H1 (cell line): ENCODE results near the gene HLA-C. TPM values are rescaled to one million over a fixed set of nuclear protein-coding genes. Genes with fewer than 3 reads are reported as not detected.
A peak's percentile ranks its signal among the peaks of the same experiment; 100 is the strongest.

ENCODE experiments used
- CTCF ChIA-PET: fragments of 300-600 bp; sonication (Branson Sonifier 250); formaldehyde crosslinking; loops from one replicate; lab custom pipeline; 2021; ENCODE audit not compliant: partially characterized antibody; lab: Charles Lee
- POLR2A ChIA-PET: fragments of 300-600 bp; sonication (Branson Sonifier 250); formaldehyde crosslinking; loops from one replicate; lab custom pipeline; 2021; ENCODE audit warnings: inconsistent platforms; ENCODE audit not compliant: partially characterized antibody; lab: Charles Lee
- DNase-seq, 2 experiments: peaks; one replicate each; pipeline versions ENCODE4 v3.0.0 to v3.0.0-alpha.2; 2010 to 2022; ENCODE audit warnings: low spot score in 2 of 2, low read depth in 1 of 2, mixed read lengths in 1 of 2
- FAIRE-seq: peaks from 2 replicates; lab custom pipeline; 2011; peaks lifted over from hg19 to GRCh38; lab: Jason Lieb, UNC
- H2AFZ ChIP-seq: 2 replicates; pipeline ENCODE4 v1.8.1; 2012; ENCODE audit warnings: low read length, inconsistent platforms
- H2AK5ac ChIP-seq: 2 replicates; pipeline ENCODE4 v1.6.1; 2013; ENCODE audit warnings: low read depth, low read length
- H2BK120ac ChIP-seq: replicated peaks from 2 replicates; pipeline ENCODE3; 2013; ENCODE audit warnings: low read depth, low read length, inconsistent platforms
- H2BK12ac ChIP-seq: 2 replicates; pipeline ENCODE4 v1.6.1; 2013; ENCODE audit warnings: low read depth, low read length
- H2BK15ac ChIP-seq: 2 replicates; pipeline ENCODE4 v1.6.1; 2013; ENCODE audit warnings: low read length
- H2BK20ac ChIP-seq: 2 replicates; pipeline ENCODE4 v1.6.1; 2013; ENCODE audit warnings: low read length
- H2BK5ac ChIP-seq: 2 replicates; pipeline ENCODE4 v1.6.1; 2013; ENCODE audit warnings: low read depth, low read length
- H3K14ac ChIP-seq: 2 replicates; pipeline ENCODE4 v1.6.1; 2013; ENCODE audit warnings: inconsistent platforms; ENCODE audit not compliant: insufficient read length
- H3K18ac ChIP-seq: 2 replicates; pipeline ENCODE4 v1.6.1; 2013; ENCODE audit warnings: low read length; ENCODE audit errors: extremely low read depth
- H3K23ac ChIP-seq: 2 replicates; pipeline ENCODE4 v1.6.1; 2013; ENCODE audit warnings: inconsistent platforms; ENCODE audit not compliant: insufficient read length
- H3K23me2 ChIP-seq: 2 replicates; pipeline ENCODE4 v1.6.1; 2013; ENCODE audit warnings: low read depth, low read length
- H3K27ac ChIP-seq: 2 replicates; pipeline ENCODE4 v1.6.1; 2011; ENCODE audit warnings: low read depth, low read length, inconsistent platforms
- H3K27me3 ChIP-seq, 4 experiments: replicated peaks in 1 of 4; 1 replicate in 1 of 4; 2 replicates in 3 of 4; pipeline versions ENCODE4 v1.6.1 to v1.8.1; 2011 to 2013; ENCODE audit warnings: low read length in 3 of 4, mild to moderate bottlenecking in 3 of 4, inconsistent platforms in 2 of 4, mixed read lengths in 2 of 4, moderate library complexity in 1 of 4; ENCODE audit not compliant: control insufficient read depth in 3 of 4, insufficient read depth in 3 of 4; ENCODE audit errors: extremely low read depth in 1 of 4
- H3K36me3 ChIP-seq, 4 experiments: 2 replicates each; pipeline versions ENCODE4 v1.6.1 to v1.8.1; 2011 to 2013; ENCODE audit warnings: mild to moderate bottlenecking in 4 of 4, low read length in 3 of 4, moderate library complexity in 2 of 4, control low read depth in 1 of 4, inconsistent platforms in 1 of 4; ENCODE audit not compliant: insufficient read depth in 4 of 4, control insufficient read depth in 2 of 4
- H3K4ac ChIP-seq: replicated peaks from 2 replicates; pipeline ENCODE3; 2013; ENCODE audit warnings: low read length, low read depth, mixed read lengths, inconsistent platforms; ENCODE audit not compliant: insufficient read length
- H3K4me1 ChIP-seq, 4 experiments: replicated peaks in 1 of 4; 1 replicate in 1 of 4; 2 replicates in 3 of 4; pipeline versions ENCODE4 v1.6.1 to v1.8.1; 2011 to 2013; ENCODE audit warnings: low read length in 3 of 4, inconsistent platforms in 2 of 4, mixed read lengths in 1 of 4; ENCODE audit not compliant: insufficient read depth in 4 of 4, control insufficient read depth in 3 of 4
- H3K4me2 ChIP-seq, 2 experiments: 2 replicates each; pipeline versions ENCODE4 v1.6.1 to v1.8.1; 2011 to 2013; ENCODE audit warnings: low read depth in 2 of 2, low read length in 2 of 2, control low read depth in 1 of 2, inconsistent platforms in 1 of 2, mild to moderate bottlenecking in 1 of 2; ENCODE audit not compliant: insufficient read depth in 1 of 2
- H3K4me3 ChIP-seq, 4 experiments: fragments of 200-600, 300-600 bp in 1 of 4; sonication (generic), shearing (Covaris generic), sonication (Bioruptor Twin) in 1 of 4; 2 replicates each; pipeline versions ENCODE4 v1.5.1 to v1.8.1; 2011 to 2016; ENCODE audit warnings: low read length in 4 of 4, low read depth in 3 of 4, control low read depth in 2 of 4, inconsistent platforms in 2 of 4, mild to moderate bottlenecking in 2 of 4, mixed read lengths in 1 of 4, moderate library complexity in 1 of 4; ENCODE audit not compliant: insufficient read depth in 2 of 4; ENCODE audit errors: extremely low read depth in 1 of 4
- H3K56ac ChIP-seq: replicated peaks from 2 replicates; pipeline ENCODE3; 2013; ENCODE audit warnings: low read depth, mild to moderate bottlenecking, mixed read lengths, low read length, inconsistent platforms; ENCODE audit not compliant: insufficient read length
- H3K79me1 ChIP-seq: 2 replicates; pipeline ENCODE4 v1.6.1; 2013; ENCODE audit warnings: low read depth, low read length, control low read depth
- H3K79me2 ChIP-seq, 2 experiments: 2 replicates each; pipeline versions ENCODE4 v1.6.1 to v1.8.1; 2012 to 2013; ENCODE audit warnings: low read length in 2 of 2, mild to moderate bottlenecking in 2 of 2, inconsistent platforms in 1 of 2; ENCODE audit not compliant: insufficient read depth in 2 of 2, control insufficient read depth in 1 of 2
- H3K9ac ChIP-seq, 4 experiments: replicated peaks in 1 of 4; 1 replicate in 1 of 4; 2 replicates in 3 of 4; pipeline versions ENCODE4 v1.6.1 to v1.8.1; 2011 to 2013; ENCODE audit warnings: low read depth in 3 of 4, low read length in 3 of 4, control low read depth in 2 of 4, mild to moderate bottlenecking in 2 of 4, moderate library complexity in 2 of 4, inconsistent platforms in 1 of 4; ENCODE audit errors: extremely low read depth in 1 of 4
- H3K9me3 ChIP-seq, 2 experiments: 2 replicates each; pipeline versions ENCODE4 v1.6.1 to v1.8.1; 2012 to 2013; ENCODE audit warnings: mild to moderate bottlenecking in 2 of 2, moderate library complexity in 2 of 2, control low read depth in 1 of 2, inconsistent platforms in 1 of 2, low read depth in 1 of 2, low read length in 1 of 2, mixed read lengths in 1 of 2; ENCODE audit not compliant: insufficient read depth in 2 of 2
- H4K20me1 ChIP-seq, 2 experiments: replicated peaks in 1 of 2; 2 replicates each; pipeline versions ENCODE3 to v1.8.1; 2011 to 2013; ENCODE audit warnings: inconsistent platforms in 2 of 2, low read length in 2 of 2, mild to moderate bottlenecking in 1 of 2; ENCODE audit not compliant: insufficient read depth in 2 of 2, control insufficient read depth in 1 of 2
- H4K5ac ChIP-seq: 2 replicates; pipeline ENCODE4 v1.6.1; 2013; ENCODE audit warnings: low read length, low read depth, mixed read lengths, inconsistent platforms; ENCODE audit not compliant: insufficient read length
- H4K8ac ChIP-seq: 2 replicates; pipeline ENCODE4 v1.8.0; 2013; ENCODE audit warnings: mild to moderate bottlenecking, moderate library complexity, low read length, inconsistent platforms; ENCODE audit not compliant: insufficient read depth; ENCODE audit errors: extremely low read depth
- H4K91ac ChIP-seq: replicated peaks from 2 replicates; pipeline ENCODE3; 2013; ENCODE audit warnings: low read length, mixed read lengths, inconsistent platforms; ENCODE audit not compliant: insufficient read length
- ASH2L ChIP-seq: fragments of 200-600, 300-600 bp; sonication (generic); IDR thresholded peaks from one replicate; pipeline ENCODE4 v1.7.1; 2017; ENCODE audit warnings: low read length
- CHD2 ChIP-seq: IDR thresholded peaks from 2 replicates; pipeline ENCODE4 v1.6.1; 2012; ENCODE audit warnings: low read length, improper control_type of control experiment
- CTCF ChIP-seq, 3 experiments: IDR thresholded peaks; 1 replicate in 2 of 3; 2 replicates in 1 of 3; pipeline versions ENCODE4 v1.5.1 to v1.6.1; 2011; ENCODE audit warnings: low read length in 3 of 3, mild to moderate bottlenecking in 3 of 3, inconsistent platforms in 2 of 3, low read depth in 1 of 3, moderate library complexity in 1 of 3; ENCODE audit not compliant: insufficient read depth in 1 of 3; ENCODE audit errors: control extremely low read depth in 1 of 3
- EGR1 ChIP-seq: IDR thresholded peaks from 2 replicates; pipeline ENCODE4 v1.6.1; 2011; ENCODE audit warnings: low read depth, low read length, borderline replicate concordance
- HDAC6 ChIP-seq: IDR thresholded peaks from one replicate; pipeline ENCODE4 v1.7.1; 2012; ENCODE audit warnings: low read depth, mild to moderate bottlenecking, inconsistent platforms, low read length, moderate library complexity
- SP1 ChIP-seq: IDR thresholded peaks from 2 replicates; pipeline ENCODE4 v1.6.1; 2011; ENCODE audit warnings: low read depth, low read length
- SUZ12 ChIP-seq: fragments of 200-600 bp; sonication (generic); IDR thresholded peaks from 2 replicates; pipeline ENCODE4 v1.6.1; 2012; ENCODE audit warnings: mild to moderate bottlenecking, inconsistent platforms, low read length, moderate library complexity, mixed read lengths
- WGBS, 2 experiments: shearing (Covaris generic) in 1 of 2; methylation state at CpG; one replicate each; pipeline versions ENCODE4 v1.1.6 to v1.1.7; 2013 to 2015; ENCODE audit warnings: low lambda C conversion rate in 2 of 2, mixed read lengths in 2 of 2, inconsistent platforms in 1 of 2, low coverage in 1 of 2, missing lambda C conversion rate in 1 of 2; ENCODE audit not compliant: insufficient replicate concordance in 2 of 2, insufficient coverage in 1 of 2, insufficient read length in 1 of 2; ENCODE audit errors: extremely low coverage in 1 of 2, missing lambda C conversion rate in 1 of 2; 5-methylcytosine and 5-hydroxymethylcytosine counted together
- polyA plus RNA-seq, 7 experiments: library from polyadenylated mRNA; depleted of rRNA in 3 of 7; stranded (reverse) in 5 of 7; unstranded in 2 of 7; fragments of >200 nt in 5 of 7; fragments of 200-250 nt in 2 of 7; gene quantifications; 1 replicate in 5 of 7; 2 replicates in 1 of 7; 4 replicates in 1 of 7; pipeline versions ENCODE4 v1.2.1 to v1.2.3, GENCODE V29; 2011 to 2013; ENCODE audit warnings: missing spikeins in 2 of 7, mixed read lengths in 2 of 7
- total RNA-seq: library from RNA; stranded (reverse); fragmentation: NEBNext Ultra II Directional; extraction: Animal tissue kit (Norgen Biotek cat#: 25700); gene quantifications from 2 replicates; pipeline ENCODE4 v1.2.1, GENCODE V29; 2021

The HLA-C gene
- total and polyA plus RNA-seq, 2 of the 8 experiments (the other 6 are each of a cell fraction or from before 2014, with no cell fraction given): 245 to 360 TPM

GRCh38 chr6:31308845-31309175, 36.9 kb upstream of the HLA-C start:
- Histone ChIP-seq H3K4me1 (peaks cover 0 to 2% (median 0%) of the 10 kb centered on the region in 4 experiments; a peak in 3 of 7 replicates), H2BK15ac (no peak overlapping the region), H2BK5ac (no peak overlapping the region), H3K79me2 (no peaks in the 10 kb centered on the region), H3K56ac (no peak overlapping the region), H4K8ac (peak overlapping the region; percentile 80; the same call in 1 of the 2 replicates), H3K27me3 (peaks cover 0 to 7% (median 4%) of the 10 kb centered on the region in 4 experiments; a peak in 4 of 7 replicates), H3K9ac (no peak overlapping the region), H4K20me1 (no peaks in the 10 kb centered on the region), H2BK20ac (no peak overlapping the region)
- DNase-seq (peak in 1 of 2 experiments; percentile 55), FAIRE-seq (no peak)
- POLR2A ChIA-PET: interaction anchor here (0.9 to 1.1 kb wide), 4 partner anchors 11 to 169 kb away, joined by 3 to 4 read pairs (median 3); partner anchors contain the start of gene PSORS1C2
- TF ChIP-seq ASH2L: no peak
- TF ChIP-seq HDAC6: no peak
- no peak for TF ChIP-seq SUZ12
- TF ChIP-seq CTCF (IDR thresholded peaks at IDR 0.05; ENCODE audit: control extremely low read depth in 1 of 3, insufficient read depth in 1 of 3, low read depth in 1 of 3, low read length in 3 of 3): no peak
- no peak for TF ChIP-seq SP1
- TF ChIP-seq CHD2: no peak
- TF ChIP-seq EGR1: no peak
- TF ChIP-seq, all 59 proteins: peak for 0
- peaks cover 8% of the 10 kb centered on the region; the same call in 1 of the 2 replicates for H3K23me2 ChIP-seq
- 61% methylated on average over 11 of the region's 11 CpGs; no CpG with 5 or more reads in 1 of the 2 experiments for WGBS, 2 experiments
- H3K23ac ChIP-seq: no peak overlapping the region
- H3K79me1 ChIP-seq: no peaks in the 10 kb centered on the region
- H3K4me2 ChIP-seq: peak overlapping the region; percentile 64 to 71
- peak overlapping the region; percentile 24; the same call in 1 of the 2 replicates for H3K18ac ChIP-seq
- peak overlapping the region; percentile 38 to 73 (median 44) for H3K4me3 ChIP-seq
- H3K14ac ChIP-seq: no peak overlapping the region
- no peak overlapping the region for H3K27ac ChIP-seq
- no peak overlapping the region for H2BK12ac ChIP-seq
- peak overlapping the region; percentile 56; the same call in 1 of the 2 replicates for H2AFZ ChIP-seq
- no peak overlapping the region for H2BK120ac ChIP-seq
- H3K36me3 ChIP-seq: no peaks in the 10 kb centered on the region
- CTCF ChIA-PET: interaction anchor here (0.7 to 2.9 kb wide), 6 partner anchors 12 to 267 kb away, joined by 3 to 13 read pairs (median 4); no protein-coding TSS in a partner anchor
- no peak overlapping the region for H2AK5ac ChIP-seq
- no peak overlapping the region for H4K5ac ChIP-seq
- no peak overlapping the region for H4K91ac ChIP-seq
- no peaks in the 10 kb centered on the region for H3K9me3 ChIP-seq
- H3K4ac ChIP-seq: no peak overlapping the region
